Measurements from ENCODE around the gene ADO. TPM values are rescaled to one million over a fixed set of nuclear protein-coding genes. Genes with fewer than 3 reads are reported as not detected.
A peak's percentile ranks its signal among the peaks of the same experiment; 100 is the strongest.

Gene ADO
- total and polyA plus RNA-seq, 10 of the 15 experiments (the other 5 are each of a cell fraction or from before 2014, with no cell fraction given): 4.3 to 44.6 (median 18.7) TPM

GRCh38 chr10:62850646-62851045 is 46.1 kb downstream of the ADO start (continued):
- TF ChIP-seq, protein P1, sequence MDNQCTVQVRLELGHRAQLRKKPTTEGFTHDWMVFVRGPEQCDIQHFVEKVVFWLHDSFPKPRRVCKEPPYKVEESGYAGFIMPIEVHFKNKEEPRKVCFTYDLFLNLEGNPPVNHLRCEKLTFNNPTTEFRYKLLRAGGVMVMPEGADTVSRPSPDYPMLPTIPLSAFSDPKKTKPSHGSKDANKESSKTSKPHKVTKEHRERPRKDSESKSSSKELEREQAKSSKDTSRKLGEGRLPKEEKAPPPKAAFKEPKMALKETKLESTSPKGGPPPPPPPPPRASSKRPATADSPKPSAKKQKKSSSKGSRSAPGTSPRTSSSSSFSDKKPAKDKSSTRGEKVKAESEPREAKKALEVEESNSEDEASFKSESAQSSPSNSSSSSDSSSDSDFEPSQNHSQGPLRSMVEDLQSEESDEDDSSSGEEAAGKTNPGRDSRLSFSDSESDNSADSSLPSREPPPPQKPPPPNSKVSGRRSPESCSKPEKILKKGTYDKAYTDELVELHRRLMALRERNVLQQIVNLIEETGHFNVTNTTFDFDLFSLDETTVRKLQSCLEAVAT (IDR thresholded peaks at IDR 0.05): no peak
- peak; percentile 72; the same call in 1 of the 2 replicates for TF ChIP-seq NFIC (IDR thresholded peaks at IDR 0.05; ENCODE audit: low read depth, low read length)
- TF ChIP-seq ETV6 (conservative IDR thresholded peaks at IDR 0.05 in 1 of 2, IDR thresholded peaks at IDR 0.05 in 1 of 2; ENCODE audit: borderline replicate concordance in 1 of 2, low read depth in 1 of 2): peak in 1 of 2 experiments; percentile 55; a peak in 1 of 4 replicates
- TF ChIP-seq SMC3 (IDR thresholded peaks at IDR 0.05; ENCODE audit: borderline replicate concordance, low read length): no peak
- TF ChIP-seq, protein P2, sequence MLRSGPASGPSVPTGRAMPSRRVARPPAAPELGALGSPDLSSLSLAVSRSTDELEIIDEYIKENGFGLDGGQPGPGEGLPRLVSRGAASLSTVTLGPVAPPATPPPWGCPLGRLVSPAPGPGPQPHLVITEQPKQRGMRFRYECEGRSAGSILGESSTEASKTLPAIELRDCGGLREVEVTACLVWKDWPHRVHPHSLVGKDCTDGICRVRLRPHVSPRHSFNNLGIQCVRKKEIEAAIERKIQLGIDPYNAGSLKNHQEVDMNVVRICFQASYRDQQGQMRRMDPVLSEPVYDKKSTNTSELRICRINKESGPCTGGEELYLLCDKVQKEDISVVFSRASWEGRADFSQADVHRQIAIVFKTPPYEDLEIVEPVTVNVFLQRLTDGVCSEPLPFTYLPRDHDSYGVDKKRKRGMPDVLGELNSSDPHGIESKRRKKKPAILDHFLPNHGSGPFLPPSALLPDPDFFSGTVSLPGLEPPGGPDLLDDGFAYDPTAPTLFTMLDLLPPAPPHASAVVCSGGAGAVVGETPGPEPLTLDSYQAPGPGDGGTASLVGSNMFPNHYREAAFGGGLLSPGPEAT (IDR thresholded peaks at IDR 0.05; ENCODE audit: low read depth): peak; percentile 57; the same call in 1 of the 2 replicates
- TF ChIP-seq TCF12 (IDR thresholded peaks at IDR 0.05; ENCODE audit: low read depth, low read length): no peak
- TF ChIP-seq CREM (IDR thresholded peaks at IDR 0.05; ENCODE audit: low read depth): peak; percentile 12; the same call in 1 of the 2 replicates
- TF ChIP-seq CREB1 (IDR thresholded peaks at IDR 0.05; ENCODE audit: low read depth): 0 out of 2 replicates have a peak, but pooled peaks have one; percentile 8
- TF ChIP-seq, protein P3, sequence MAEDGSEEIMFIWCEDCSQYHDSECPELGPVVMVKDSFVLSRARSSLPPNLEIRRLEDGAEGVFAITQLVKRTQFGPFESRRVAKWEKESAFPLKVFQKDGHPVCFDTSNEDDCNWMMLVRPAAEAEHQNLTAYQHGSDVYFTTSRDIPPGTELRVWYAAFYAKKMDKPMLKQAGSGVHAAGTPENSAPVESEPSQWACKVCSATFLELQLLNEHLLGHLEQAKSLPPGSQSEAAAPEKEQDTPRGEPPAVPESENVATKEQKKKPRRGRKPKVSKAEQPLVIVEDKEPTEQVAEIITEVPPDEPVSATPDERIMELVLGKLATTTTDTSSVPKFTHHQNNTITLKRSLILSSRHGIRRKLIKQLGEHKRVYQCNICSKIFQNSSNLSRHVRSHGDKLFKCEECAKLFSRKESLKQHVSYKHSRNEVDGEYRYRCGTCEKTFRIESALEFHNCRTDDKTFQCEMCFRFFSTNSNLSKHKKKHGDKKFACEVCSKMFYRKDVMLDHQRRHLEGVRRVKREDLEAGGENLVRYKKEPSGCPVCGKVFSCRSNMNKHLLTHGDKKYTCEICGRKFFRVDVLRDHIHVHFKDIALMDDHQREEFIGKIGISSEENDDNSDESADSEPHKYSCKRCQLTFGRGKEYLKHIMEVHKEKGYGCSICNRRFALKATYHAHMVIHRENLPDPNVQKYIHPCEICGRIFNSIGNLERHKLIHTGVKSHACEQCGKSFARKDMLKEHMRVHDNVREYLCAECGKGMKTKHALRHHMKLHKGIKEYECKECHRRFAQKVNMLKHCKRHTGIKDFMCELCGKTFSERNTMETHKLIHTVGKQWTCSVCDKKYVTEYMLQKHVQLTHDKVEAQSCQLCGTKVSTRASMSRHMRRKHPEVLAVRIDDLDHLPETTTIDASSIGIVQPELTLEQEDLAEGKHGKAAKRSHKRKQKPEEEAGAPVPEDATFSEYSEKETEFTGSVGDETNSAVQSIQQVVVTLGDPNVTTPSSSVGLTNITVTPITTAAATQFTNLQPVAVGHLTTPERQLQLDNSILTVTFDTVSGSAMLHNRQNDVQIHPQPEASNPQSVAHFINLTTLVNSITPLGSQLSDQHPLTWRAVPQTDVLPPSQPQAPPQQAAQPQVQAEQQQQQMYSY (CRISPR knock-in tag; IDR thresholded peaks at IDR 0.05): no peak
- TF ChIP-seq, protein P4, sequence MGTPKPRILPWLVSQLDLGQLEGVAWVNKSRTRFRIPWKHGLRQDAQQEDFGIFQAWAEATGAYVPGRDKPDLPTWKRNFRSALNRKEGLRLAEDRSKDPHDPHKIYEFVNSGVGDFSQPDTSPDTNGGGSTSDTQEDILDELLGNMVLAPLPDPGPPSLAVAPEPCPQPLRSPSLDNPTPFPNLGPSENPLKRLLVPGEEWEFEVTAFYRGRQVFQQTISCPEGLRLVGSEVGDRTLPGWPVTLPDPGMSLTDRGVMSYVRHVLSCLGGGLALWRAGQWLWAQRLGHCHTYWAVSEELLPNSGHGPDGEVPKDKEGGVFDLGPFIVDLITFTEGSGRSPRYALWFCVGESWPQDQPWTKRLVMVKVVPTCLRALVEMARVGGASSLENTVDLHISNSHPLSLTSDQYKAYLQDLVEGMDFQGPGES (IDR thresholded peaks at IDR 0.05): no peak
- TF ChIP-seq, protein P5, sequence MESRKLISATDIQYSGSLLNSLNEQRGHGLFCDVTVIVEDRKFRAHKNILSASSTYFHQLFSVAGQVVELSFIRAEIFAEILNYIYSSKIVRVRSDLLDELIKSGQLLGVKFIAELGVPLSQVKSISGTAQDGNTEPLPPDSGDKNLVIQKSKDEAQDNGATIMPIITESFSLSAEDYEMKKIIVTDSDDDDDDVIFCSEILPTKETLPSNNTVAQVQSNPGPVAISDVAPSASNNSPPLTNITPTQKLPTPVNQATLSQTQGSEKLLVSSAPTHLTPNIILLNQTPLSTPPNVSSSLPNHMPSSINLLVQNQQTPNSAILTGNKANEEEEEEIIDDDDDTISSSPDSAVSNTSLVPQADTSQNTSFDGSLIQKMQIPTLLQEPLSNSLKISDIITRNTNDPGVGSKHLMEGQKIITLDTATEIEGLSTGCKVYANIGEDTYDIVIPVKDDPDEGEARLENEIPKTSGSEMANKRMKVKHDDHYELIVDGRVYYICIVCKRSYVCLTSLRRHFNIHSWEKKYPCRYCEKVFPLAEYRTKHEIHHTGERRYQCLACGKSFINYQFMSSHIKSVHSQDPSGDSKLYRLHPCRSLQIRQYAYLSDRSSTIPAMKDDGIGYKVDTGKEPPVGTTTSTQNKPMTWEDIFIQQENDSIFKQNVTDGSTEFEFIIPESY (IDR thresholded peaks at IDR 0.05): no peak
